Heart left ventricle (tissue), 16 donors: ENCODE results near the gene NKAIN2. TPM values are rescaled to one million over a fixed set of nuclear protein-coding genes. Genes with fewer than 3 reads are reported as not detected.

ENCODE experiments used
- ATAC-seq, 4 donors: fragments of 200-7000 bp; cut with Tn5 transposase; one replicate each; pipeline ENCODE4 v1.9.1; 2020 to 2022; ENCODE audit warnings: moderate library complexity in 4 of 4, mild to moderate bottlenecking in 3 of 4, moderate number of reproducible peaks in 1 of 4
- DNase-seq, 5 donors: peaks; one replicate each; pipeline ENCODE4 v3.0.0-alpha.2; 2020
- H3K27ac ChIP-seq, 12 donors: fragments of 200-600 bp; sonication (generic) in 4 of 12; one replicate each; pipeline versions ENCODE4 v1.5.0 to v1.8.0; 2016 to 2022; ENCODE audit warnings: mild to moderate bottlenecking in 2 of 12
- H3K27me3 ChIP-seq, 9 donors: fragments of 200-600 bp; sonication (generic) in 2 of 9; one replicate each; pipeline versions ENCODE4 v1.5.1 to v1.8.0; 2016 to 2022; ENCODE audit warnings: mild to moderate bottlenecking in 3 of 9
- H3K36me3 ChIP-seq, 9 donors: fragments of 200-600 bp; sonication (generic) in 2 of 9; one replicate each; pipeline versions ENCODE4 v1.5.0 to v1.8.0; 2018 to 2022; ENCODE audit warnings: mild to moderate bottlenecking in 2 of 9
- H3K4me1 ChIP-seq, 12 donors: fragments of 200-600 bp; sonication (generic) in 4 of 12; one replicate each; pipeline versions ENCODE4 v1.5.0 to v1.8.0; 2016 to 2022; ENCODE audit warnings: mild to moderate bottlenecking in 3 of 12
- H3K4me3 ChIP-seq, 12 donors: fragments of 200-600 bp; sonication (generic) in 4 of 12; one replicate each; pipeline versions ENCODE4 v1.5.0 to v1.8.0; 2017 to 2022; ENCODE audit warnings: mild to moderate bottlenecking in 9 of 12, moderate library complexity in 4 of 12
- H3K9me3 ChIP-seq, 12 donors: fragments of 200-600 bp; sonication (generic) in 4 of 12; one replicate each; pipeline versions ENCODE4 v1.5.0 to v1.8.0; 2016 to 2022; ENCODE audit warnings: mild to moderate bottlenecking in 1 of 12
- POLR2A ChIP-seq, 2 donors: fragments of 450-650 bp; IDR thresholded peaks; one replicate each; pipeline ENCODE4 v1.6.1; 2017; ENCODE audit warnings: antibody characterized with exemption in 2 of 2, mild to moderate bottlenecking in 2 of 2, moderate library complexity in 2 of 2
- WGBS, 4 donors: extraction: QIAGEN DNeasy Blood & Tissue Kit in 2 of 4; methylation state at CpG; one replicate each; pipeline versions ENCODE4 v1.1.5 to v1.1.7; 2013 to 2018; 5-methylcytosine and 5-hydroxymethylcytosine counted together
- intact Hi-C, 10 donors: fragments of 100-400 bp; cut with DNase I; formaldehyde crosslinking; loops; one replicate each; pipeline versions ENCODE4 v1.11.1 to v1.14.2; 2022
- polyA plus RNA-seq, 2 donors: library from polyadenylated mRNA; stranded (reverse); fragments of 200-250 nt; gene quantifications; one replicate each; pipeline ENCODE4 v1.2.3, GENCODE V29; 2013
- total RNA-seq, 9 donors: library from RNA; depleted of rRNA in 2 of 9; stranded (reverse); fragments of >200 nt in 2 of 9; fragmentation: NEBNext Ultra II Directional in 3 of 9; extraction: Animal tissue kit (Norgen Biotek cat#: 25700) in 3 of 9; gene quantifications; one replicate each; pipeline versions ENCODE4 v1.1.0 to v1.2.4, GENCODE V29; 2016 to 2023
- TF ChIP-seq, protein P1 (sequence below), 12 donors: fragments of 200-600 bp; sonication (generic) in 4 of 12; IDR thresholded peaks; one replicate each; pipeline versions ENCODE4 v1.5.0 to v1.8.0; 2018 to 2022; ENCODE audit warnings: antibody characterized with exemption in 12 of 12, mild to moderate bottlenecking in 5 of 12
- donor health status: ischemic (EF 13 %, LVEDD 7.1; RV severe dilation, severe dysfunction).
- donor health status: healthy with polysubstance abuse.
- donor health status: DM: no; HTN: yes; CAD: no.
- donor health status: DM: no; HTN: no; CAD: no.
- donor health status: ischemic (EF 25% LVEDD 6.9; RV normal size, moderate dysfunction).
- donor health status: ischemic (EF 25% LVEDD 5.7; RV mildly dilated, moderate dysfunction).
- donor health status: healthy.
- donor health status: DM: yes; HTN: yes; CAD: no.
- donor health status: ischemic (EF 35%, LVEDD 5.7; RV mildly dilated, moderate dysfunction).
- donor health status: nonischemic (EF 11% LVEDD 7.7; RV severe dilation, severe dysfunction).
- donor health status: DM: yes; HTN: yes; CAD: no.
- donor health status: PGD.
- donor health status: ischemic (EF 29% LVEDD 5.4; RV normal size, mild dysfunction).
- donor health status: nonischemic (EF 23%, LVEDD 6.1; RV moderate dilation, normal function).

NKAIN2 gene
- total and polyA plus RNA-seq, 11 donors = 0.19 to 0.83 (median 0.33) TPM; not detected in 2

DNA sequence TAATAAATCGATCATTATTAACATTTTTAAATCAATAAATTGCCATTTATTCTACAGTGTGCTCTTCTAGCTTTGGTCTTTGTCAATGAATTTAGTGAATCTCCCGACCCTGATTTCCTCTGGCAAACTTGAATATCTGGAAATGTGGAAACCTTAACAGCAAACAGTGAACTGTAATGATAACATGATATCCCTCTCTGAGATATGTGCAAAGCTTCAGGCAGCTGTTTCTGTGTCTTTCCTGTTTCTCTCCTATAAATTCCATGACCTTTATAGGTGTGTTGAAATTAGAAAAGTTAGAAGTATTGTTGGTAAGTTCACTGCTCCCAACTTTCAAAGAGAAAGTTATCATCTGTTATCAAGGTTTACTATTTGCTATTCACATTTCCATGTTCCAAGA lies 939.8 kb downstream of the NKAIN2 start:
- TF ChIP-seq, protein P1, sequence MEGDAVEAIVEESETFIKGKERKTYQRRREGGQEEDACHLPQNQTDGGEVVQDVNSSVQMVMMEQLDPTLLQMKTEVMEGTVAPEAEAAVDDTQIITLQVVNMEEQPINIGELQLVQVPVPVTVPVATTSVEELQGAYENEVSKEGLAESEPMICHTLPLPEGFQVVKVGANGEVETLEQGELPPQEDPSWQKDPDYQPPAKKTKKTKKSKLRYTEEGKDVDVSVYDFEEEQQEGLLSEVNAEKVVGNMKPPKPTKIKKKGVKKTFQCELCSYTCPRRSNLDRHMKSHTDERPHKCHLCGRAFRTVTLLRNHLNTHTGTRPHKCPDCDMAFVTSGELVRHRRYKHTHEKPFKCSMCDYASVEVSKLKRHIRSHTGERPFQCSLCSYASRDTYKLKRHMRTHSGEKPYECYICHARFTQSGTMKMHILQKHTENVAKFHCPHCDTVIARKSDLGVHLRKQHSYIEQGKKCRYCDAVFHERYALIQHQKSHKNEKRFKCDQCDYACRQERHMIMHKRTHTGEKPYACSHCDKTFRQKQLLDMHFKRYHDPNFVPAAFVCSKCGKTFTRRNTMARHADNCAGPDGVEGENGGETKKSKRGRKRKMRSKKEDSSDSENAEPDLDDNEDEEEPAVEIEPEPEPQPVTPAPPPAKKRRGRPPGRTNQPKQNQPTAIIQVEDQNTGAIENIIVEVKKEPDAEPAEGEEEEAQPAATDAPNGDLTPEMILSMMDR (IDR thresholded peaks at IDR 0.05) = no peak
- TF ChIP-seq POLR2A (IDR thresholded peaks at IDR 0.05) = no peak
- intact Hi-C loops = no loop called here
- DNase-seq (no peak), ATAC-seq (no peak)
- no peak overlapping the region for H3K4me3 ChIP-seq
- peaks cover 0 to 4% (median 0%) of the 10 kb centered on the region in 12 donors for H3K4me1 ChIP-seq
- no peaks in the 10 kb centered on the region for H3K9me3 ChIP-seq
- no peaks in the 10 kb centered on the region for H3K27me3 ChIP-seq
- WGBS, 4 donors = 63 to 75% (median 73%) methylated on average over 2 of the region's 2 CpGs
- H3K36me3 ChIP-seq = no peaks in the 10 kb centered on the region
- no peak overlapping the region for H3K27ac ChIP-seq

DNA sequence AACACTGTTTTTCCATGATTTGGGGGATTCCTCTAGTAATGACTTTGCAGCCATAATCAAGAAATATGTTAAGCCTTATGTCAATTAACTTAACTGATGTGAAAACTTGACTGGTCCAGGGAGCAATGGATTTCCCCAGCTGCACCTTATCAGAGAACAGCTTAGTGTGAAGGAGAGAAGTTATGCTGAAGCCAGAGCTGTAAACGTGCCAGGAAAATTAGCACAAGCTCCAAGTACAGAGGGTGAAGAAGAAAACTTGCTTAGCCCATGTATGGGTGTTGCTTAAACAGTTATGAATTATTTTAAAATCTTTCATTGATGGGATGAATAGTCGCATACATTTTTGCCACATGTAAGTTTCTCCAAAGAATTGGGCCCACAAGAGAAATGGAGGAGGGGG lies 943.7 kb downstream of the NKAIN2 start:
- TF ChIP-seq, protein P1 (IDR thresholded peaks at IDR 0.05) = no peak
- TF ChIP-seq POLR2A (IDR thresholded peaks at IDR 0.05) = no peak
- intact Hi-C loops = no loop called here
- ATAC-seq (peak in 3 of 4 donors; percentile 64 to 84 (median 74)), DNase-seq (peak in 1 of 5 donors; percentile 10)
- Histone ChIP-seq H3K4me1 (peaks cover 0 to 4% (median 0%) of the 10 kb centered on the region in 12 donors), H3K9me3 (no peaks in the 10 kb centered on the region), H3K27me3 (no peaks in the 10 kb centered on the region), H3K36me3 (no peaks in the 10 kb centered on the region), H3K27ac (no peak overlapping the region), H3K4me3 (no peak overlapping the region)
- WGBS, 4 donors = 42 to 54% (median 49%) methylated on average over 2 of the region's 2 CpGs

DNA sequence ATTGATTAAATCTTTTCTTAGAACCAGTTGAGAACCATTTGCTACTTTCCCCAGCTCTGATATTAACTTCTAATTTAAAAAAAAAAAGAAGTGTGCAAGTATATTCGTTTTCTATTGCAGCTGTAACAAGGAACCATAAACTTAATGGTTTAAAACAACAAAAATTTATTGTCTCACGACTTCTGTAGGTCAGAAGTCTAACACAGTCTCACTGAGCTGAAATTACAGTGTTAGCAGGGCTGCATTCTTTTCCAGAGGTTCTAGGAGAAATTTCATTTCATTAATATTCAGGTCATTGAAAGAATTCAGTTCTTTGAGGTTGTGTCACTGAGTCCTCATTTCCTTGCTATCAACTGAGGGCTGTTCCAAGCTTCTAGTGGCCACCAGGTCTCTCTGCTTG lies 945.1 kb downstream of the NKAIN2 start:
- DNase-seq (no peak), ATAC-seq (no peak)
- Histone ChIP-seq H3K4me3 (no peak overlapping the region), H3K4me1 (peaks cover 0 to 4% (median 0%) of the 10 kb centered on the region in 12 donors), H3K36me3 (no peaks in the 10 kb centered on the region), H3K27ac (no peak overlapping the region), H3K27me3 (no peaks in the 10 kb centered on the region), H3K9me3 (no peaks in the 10 kb centered on the region)
- whole genome bisulfite sequencing, 4 donors = 65 to 83% (median 79%) methylated on average over 2 of the region's 2 CpGs
- TF ChIP-seq, protein P1 (IDR thresholded peaks at IDR 0.05) = no peak
- TF ChIP-seq POLR2A (IDR thresholded peaks at IDR 0.05) = no peak
- intact Hi-C loops = no loop called here

GRCh38 chr6:124753001-124753400 lies 949.3 kb downstream of the NKAIN2 start:
- H3K9me3 ChIP-seq = peaks cover 0 to 6% (median 0%) of the 10 kb centered on the region in 12 donors

More at GRCh38 chr6:124753001-124753400, 949.3 kb downstream of the NKAIN2 start:
- intact Hi-C loops = no loop called here
- TF ChIP-seq, protein P1 (IDR thresholded peaks at IDR 0.05) = no peak
- no peak for TF ChIP-seq POLR2A (IDR thresholded peaks at IDR 0.05)
- DNase-seq (no peak), ATAC-seq (no peak)
- no peak overlapping the region for H3K27ac ChIP-seq
- H3K4me1 ChIP-seq = no peaks in the 10 kb centered on the region
- H3K27me3 ChIP-seq = no peaks in the 10 kb centered on the region
- H3K4me3 ChIP-seq = no peak overlapping the region
- 58 to 73% (median 62%) methylated on average over 1 of the region's 1 CpG for WGBS, 4 donors
- H3K36me3 ChIP-seq = no peaks in the 10 kb centered on the region
